Gastroesophageal sphincter (tissue), 4 donors: ENCODE measurements around the gene TRAPPC13. TPM values are rescaled to one million over a fixed set of nuclear protein-coding genes. Genes with fewer than 3 reads are reported as not detected.
A peak's percentile ranks its signal among the peaks of the same experiment; 100 is the strongest.
"Not testable (repeated sequence)": the region's sequence is repeated elsewhere in the genome, so short reads cannot be mapped to it uniquely, and the experiment has no call there.

ENCODE experiments used
- ATAC-seq: fragments of 150-250 bp; one replicate; pipeline ENCODE4 v1.9.1; 2016; ENCODE audit warnings: mild to moderate bottlenecking, moderate library complexity
- H3K27ac ChIP-seq, 4 donors: fragments of 200-600 bp; sonication (generic) in 3 of 4; 1 replicate in 3 of 4; 2 replicates in 1 of 4; pipeline ENCODE4 v1.5.1; 2016 to 2019
- H3K27me3 ChIP-seq: fragments of 200-600 bp; sonication (generic); one replicate; pipeline ENCODE4 v1.5.1; 2019
- H3K36me3 ChIP-seq, 2 donors: fragments of 200-600 bp; sonication (generic); one replicate each; pipeline ENCODE4 v1.5.1; 2019; ENCODE audit warnings: control low read depth in 1 of 2
- H3K4me1 ChIP-seq, 3 donors: fragments of 200-600 bp; sonication (generic); 1 replicate in 2 of 3; 2 replicates in 1 of 3; pipeline ENCODE4 v1.5.1; 2016 to 2019; ENCODE audit warnings: control low read depth in 2 of 3
- H3K4me3 ChIP-seq, 2 donors: fragments of 200-600 bp; sonication (generic); one replicate each; pipeline ENCODE4 v1.5.1; 2019; ENCODE audit warnings: mild to moderate bottlenecking in 1 of 2, moderate library complexity in 1 of 2
- H3K9me3 ChIP-seq, 3 donors: fragments of 200-600 bp; sonication (generic); one replicate each; pipeline ENCODE4 v1.5.1; 2017 to 2019; ENCODE audit warnings: control low read depth in 2 of 3
- EP300 ChIP-seq: sonication (generic); formaldehyde crosslinking; IDR thresholded peaks from one replicate; pipeline ENCODE4 v1.6.1; 2017; ENCODE audit warnings: antibody characterized with exemption, mild to moderate bottlenecking
- POLR2A ChIP-seq, 2 donors: fragments of 450-650 bp; IDR thresholded peaks; one replicate each; pipeline ENCODE4 v1.6.1; 2017; ENCODE audit warnings: antibody characterized with exemption in 2 of 2, mild to moderate bottlenecking in 2 of 2, moderate library complexity in 1 of 2
- POLR2AphosphoS5 ChIP-seq: sonication (generic); formaldehyde crosslinking; IDR thresholded peaks from one replicate; pipeline ENCODE4 v1.6.1; 2017; ENCODE audit warnings: antibody characterized with exemption
- WGBS, 2 donors: methylation state at CpG; one replicate each; pipeline ENCODE4 v1.1.5; 2018; ENCODE audit warnings: low coverage in 1 of 2; 5-methylcytosine and 5-hydroxymethylcytosine counted together
- total RNA-seq, 4 donors: library from RNA; depleted of rRNA; stranded (reverse); fragments of >200 nt; gene quantifications; one replicate each; pipeline ENCODE4 v1.1.0, GENCODE V29; 2016
- TF ChIP-seq, protein P1 (sequence below), 4 experiments: fragments of 200-600 bp in 2 of 4; fragments of 450-650 bp in 2 of 4; sonication (generic) in 1 of 4; IDR thresholded peaks; one replicate each; pipeline ENCODE4 v1.5.1; 2017 to 2019; ENCODE audit warnings: antibody characterized with exemption in 4 of 4, mild to moderate bottlenecking in 2 of 4, moderate library complexity in 2 of 4

TRAPPC13 gene, protein sequence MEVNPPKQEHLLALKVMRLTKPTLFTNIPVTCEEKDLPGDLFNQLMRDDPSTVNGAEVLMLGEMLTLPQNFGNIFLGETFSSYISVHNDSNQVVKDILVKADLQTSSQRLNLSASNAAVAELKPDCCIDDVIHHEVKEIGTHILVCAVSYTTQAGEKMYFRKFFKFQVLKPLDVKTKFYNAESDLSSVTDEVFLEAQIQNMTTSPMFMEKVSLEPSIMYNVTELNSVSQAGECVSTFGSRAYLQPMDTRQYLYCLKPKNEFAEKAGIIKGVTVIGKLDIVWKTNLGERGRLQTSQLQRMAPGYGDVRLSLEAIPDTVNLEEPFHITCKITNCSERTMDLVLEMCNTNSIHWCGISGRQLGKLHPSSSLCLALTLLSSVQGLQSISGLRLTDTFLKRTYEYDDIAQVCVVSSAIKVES
- 10 to 100 TPM; 17.7 to 31.9 (median 24.3) TPM for total RNA-seq

DNA sequence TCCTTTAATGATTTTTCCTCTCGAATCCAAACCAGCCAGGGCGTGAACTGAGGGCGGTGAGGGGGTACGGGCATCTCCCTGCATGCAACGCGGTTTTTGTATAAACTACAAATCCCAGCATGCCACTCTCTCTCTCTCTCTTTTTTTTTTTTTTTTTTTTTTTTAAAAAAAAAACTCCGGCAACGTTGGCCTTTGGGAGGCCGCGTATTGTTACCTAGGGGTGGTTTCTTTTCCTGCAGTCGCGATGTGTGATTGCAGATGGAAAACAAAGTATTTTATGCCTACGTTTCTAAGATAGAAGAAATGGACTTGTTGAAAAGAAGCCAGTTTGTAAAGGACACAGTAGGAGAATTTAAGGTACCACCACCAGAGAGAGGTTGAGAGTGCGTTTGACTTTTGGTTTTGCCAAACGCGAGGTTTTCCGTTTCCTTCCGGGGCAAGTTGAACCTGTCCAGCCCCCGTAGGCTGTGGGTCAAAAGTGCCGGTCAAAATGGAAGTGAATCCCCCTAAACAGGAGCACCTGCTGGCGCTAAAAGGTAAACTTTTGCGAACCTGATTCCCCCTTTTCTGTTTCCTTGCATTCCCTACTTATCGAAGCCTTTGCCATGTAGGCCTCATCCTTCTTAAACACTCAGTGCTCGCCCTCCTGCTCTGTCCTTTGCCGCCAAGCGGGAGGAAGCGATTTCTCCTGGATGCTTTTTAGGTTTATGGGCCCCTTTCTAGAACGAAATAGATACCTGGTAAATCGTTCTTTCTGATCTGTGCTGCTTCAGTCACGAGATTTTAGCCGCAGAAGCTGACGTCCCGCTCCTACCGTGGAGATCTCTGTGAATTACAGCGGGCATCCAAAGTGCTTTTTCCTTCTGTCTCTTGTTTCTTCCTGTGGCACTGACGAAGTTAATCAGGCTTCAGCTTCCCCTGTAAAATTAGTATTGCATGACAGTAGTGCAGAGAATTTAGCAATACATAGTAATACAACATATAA is at the start of gene TRAPPC13, which contains the start of gene SHLD3:
Gene TRAPPC13 (plus strand): TSS at position 457 of the 985 bp plus-strand sequence. CDS start 34 bp downstream, at position 491.
Gene SHLD3 (plus strand): TSS at position 457 of the 985 bp plus-strand sequence. CDS start 4,561 bp downstream, outside the sequence.
- Histone ChIP-seq H3K4me1 (peaks cover 16 to 55% (median 26%) of the 10 kb centered on the region in 3 donors), H3K27ac (peak within 1 kb of the TSS; percentile 18 to 90 (median 84)), H3K9me3 (no peaks in the 10 kb centered on the region), H3K36me3 (peaks cover 0 to 9% of the 10 kb centered on the region in 2 donors), H3K27me3 (no peaks in the 10 kb centered on the region), H3K4me3 (peak within 1 kb of the TSS; percentile 61 to 87)
- TF ChIP-seq EP300 (no peak), POLR2AphosphoS5 (peak; percentile 76), POLR2A (IDR thresholded peaks at IDR 0.05) (no peak)
- TF ChIP-seq, protein P1, sequence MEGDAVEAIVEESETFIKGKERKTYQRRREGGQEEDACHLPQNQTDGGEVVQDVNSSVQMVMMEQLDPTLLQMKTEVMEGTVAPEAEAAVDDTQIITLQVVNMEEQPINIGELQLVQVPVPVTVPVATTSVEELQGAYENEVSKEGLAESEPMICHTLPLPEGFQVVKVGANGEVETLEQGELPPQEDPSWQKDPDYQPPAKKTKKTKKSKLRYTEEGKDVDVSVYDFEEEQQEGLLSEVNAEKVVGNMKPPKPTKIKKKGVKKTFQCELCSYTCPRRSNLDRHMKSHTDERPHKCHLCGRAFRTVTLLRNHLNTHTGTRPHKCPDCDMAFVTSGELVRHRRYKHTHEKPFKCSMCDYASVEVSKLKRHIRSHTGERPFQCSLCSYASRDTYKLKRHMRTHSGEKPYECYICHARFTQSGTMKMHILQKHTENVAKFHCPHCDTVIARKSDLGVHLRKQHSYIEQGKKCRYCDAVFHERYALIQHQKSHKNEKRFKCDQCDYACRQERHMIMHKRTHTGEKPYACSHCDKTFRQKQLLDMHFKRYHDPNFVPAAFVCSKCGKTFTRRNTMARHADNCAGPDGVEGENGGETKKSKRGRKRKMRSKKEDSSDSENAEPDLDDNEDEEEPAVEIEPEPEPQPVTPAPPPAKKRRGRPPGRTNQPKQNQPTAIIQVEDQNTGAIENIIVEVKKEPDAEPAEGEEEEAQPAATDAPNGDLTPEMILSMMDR (IDR thresholded peaks at IDR 0.05), result peak in 3 of 4 experiments; percentile 17 to 22 (median 22)
- 0 to 1% methylated on average over 24 to 36 of the region's 36 CpGs for WGBS, 2 donors
- ATAC-seq, result peak; percentile 93

DNA sequence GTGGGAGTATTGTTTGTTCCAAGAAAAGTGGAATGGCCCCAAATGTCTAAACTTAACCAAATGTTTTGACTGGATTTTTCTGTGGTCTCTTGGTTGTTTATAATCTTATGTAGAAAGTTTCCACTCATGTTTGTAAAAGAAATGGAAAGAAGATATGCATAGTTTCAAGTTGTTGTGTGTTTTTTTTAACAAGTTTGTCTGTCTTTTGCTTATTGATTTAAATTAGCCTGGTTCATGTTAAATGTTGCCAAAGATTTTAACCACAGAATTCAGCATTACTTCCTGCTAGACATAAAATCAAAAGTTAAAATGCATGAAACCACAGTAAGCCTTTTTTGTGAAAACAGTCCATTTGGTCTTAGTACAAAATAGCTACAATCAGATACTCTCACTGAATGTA is 47.7 kb upstream of the TRAPPC13 start:
- TF ChIP-seq EP300 (no peak), POLR2AphosphoS5 (no peak), POLR2A (IDR thresholded peaks at IDR 0.05) (no peak)
- TF ChIP-seq, protein P1 (IDR thresholded peaks at IDR 0.05), result no peak

DNA sequence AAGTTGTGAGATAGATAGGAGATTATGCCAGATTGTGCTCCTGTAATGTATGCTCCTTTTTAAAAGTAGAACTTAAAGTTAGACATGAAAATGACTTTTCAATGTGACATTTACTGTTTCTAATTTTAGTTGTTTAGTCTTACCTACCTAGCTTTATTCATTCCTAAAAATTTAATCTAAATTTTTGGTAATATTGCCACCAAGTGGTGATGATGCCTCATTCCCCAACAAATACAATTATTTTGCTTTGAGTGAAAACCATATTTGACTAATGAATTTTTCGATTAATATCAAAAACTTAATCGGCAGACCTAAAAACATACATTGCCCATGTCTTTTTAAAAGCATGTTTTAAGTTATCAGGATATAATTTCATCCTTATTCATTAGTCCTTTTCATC is 36.1 kb upstream of the TRAPPC13 start:
- 83 to 87% methylated on average over 2 of the region's 2 CpGs for WGBS, 2 donors
- Histone ChIP-seq H3K27ac (no peak overlapping the region), H3K36me3 (peaks cover 11 to 96% of the 10 kb centered on the region in 2 donors), H3K27me3 (no peaks in the 10 kb centered on the region), H3K4me3 (no peak overlapping the region), H3K9me3 (no peaks in the 10 kb centered on the region), H3K4me1 (no peaks in the 10 kb centered on the region)
- no peak for ATAC-seq
- no peak for TF ChIP-seq POLR2AphosphoS5
- TF ChIP-seq EP300, result no peak
- no peak for TF ChIP-seq POLR2A (IDR thresholded peaks at IDR 0.05)
- TF ChIP-seq, protein P1 (IDR thresholded peaks at IDR 0.05), result no peak

More for the DNA sequence above, 47.7 kb upstream of the TRAPPC13 start:
- ATAC-seq, result no peak
- peaks cover 0 to 4% (median 0%) of the 10 kb centered on the region in 3 donors for H3K4me1 ChIP-seq
- H3K4me3 ChIP-seq, result no peak overlapping the region
- H3K9me3 ChIP-seq, result no peaks in the 10 kb centered on the region
- H3K36me3 ChIP-seq, result peaks cover 0 to 74% of the 10 kb centered on the region in 2 donors
- no peaks in the 10 kb centered on the region for H3K27me3 ChIP-seq
- H3K27ac ChIP-seq, result no peak overlapping the region

DNA sequence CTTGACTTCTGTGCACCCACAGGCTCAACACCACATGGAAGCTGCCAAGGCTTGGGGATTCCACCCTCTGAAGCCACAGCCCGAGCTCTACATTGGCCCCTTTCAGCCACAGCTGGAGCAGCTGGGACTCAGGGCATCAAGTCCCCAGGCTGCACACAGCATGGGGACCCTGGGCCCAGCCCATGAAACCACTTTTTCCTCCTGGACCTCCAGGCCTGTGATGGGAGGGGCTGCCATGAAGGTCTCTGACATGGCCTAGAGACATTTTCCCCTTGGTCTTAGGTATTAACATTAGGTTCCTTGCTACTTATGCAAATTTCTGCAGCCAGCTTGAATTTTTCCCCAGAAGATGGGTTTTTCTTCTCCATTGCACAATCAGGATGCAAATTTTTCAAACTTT is 23.1 kb upstream of the TRAPPC13 start:
- not testable (repeated sequence) for H3K27ac ChIP-seq, ATAC-seq, H3K4me1 ChIP-seq, H3K4me3 ChIP-seq, H3K27me3 ChIP-seq, H3K9me3 ChIP-seq
- H3K36me3 ChIP-seq, result peaks cover 3 to 96% of the 10 kb centered on the region in 2 donors
- 100% methylated on average over 1 of the region's 1 CpG; no CpG with 5 or more reads in 1 of the 2 donors for WGBS, 2 donors

DNA sequence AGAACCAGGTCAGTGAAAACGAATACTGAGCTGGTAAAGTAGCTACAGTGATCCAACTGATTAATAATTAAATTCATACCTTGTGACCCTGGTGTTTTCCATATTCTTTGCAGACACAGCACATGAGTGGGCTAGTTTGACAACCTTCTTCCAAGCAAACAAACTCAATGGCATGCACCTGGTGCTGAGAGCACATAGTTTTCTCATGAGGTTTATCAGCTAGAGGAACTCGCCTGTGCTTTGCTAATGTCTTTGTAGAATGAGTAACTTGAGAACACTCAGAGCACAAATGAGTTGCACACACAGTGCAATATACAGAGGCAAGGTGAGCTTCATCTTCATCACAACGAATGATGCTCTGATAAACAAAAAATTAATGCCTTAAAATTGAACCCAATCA is 13.3 kb upstream of the TRAPPC13 start:
- ATAC-seq, result no peak
- TF ChIP-seq POLR2AphosphoS5, result no peak
- TF ChIP-seq EP300, result no peak
- TF ChIP-seq, protein P1 (IDR thresholded peaks at IDR 0.05), result no peak
- TF ChIP-seq POLR2A (IDR thresholded peaks at IDR 0.05), result no peak
- WGBS, 2 donors, result 85 to 90% methylated on average over 2 to 3 of the region's 3 CpGs
- Histone ChIP-seq H3K9me3 (no peaks in the 10 kb centered on the region), H3K27ac (no peak overlapping the region), H3K4me3 (no peak overlapping the region), H3K36me3 (peaks cover 8 to 100% of the 10 kb centered on the region in 2 donors), H3K27me3 (no peaks in the 10 kb centered on the region), H3K4me1 (peaks cover 0 to 3% (median 0%) of the 10 kb centered on the region in 3 donors)
